Liver (tissue), 3 donors: ENCODE measurements around the gene CIBAR2.

Source experiments
- ATF3 ChIP-seq: IDR thresholded peaks from 2 replicates; pipeline ENCODE4 v1.6.1; 2016; ENCODE audit warnings: antibody characterized with exemption
- CTCF ChIP-seq: fragments of 150-350 bp; IDR thresholded peaks from 2 replicates; pipeline ENCODE4 v1.5.1; 2017; ENCODE audit warnings: improper control_type of control experiment, low read depth, low read length; ENCODE audit not compliant: missing input control
- EGR1 ChIP-seq, 2 donors: IDR thresholded peaks; 2 replicates each; pipeline ENCODE4 v1.6.1; 2016 to 2018; ENCODE audit warnings: antibody characterized with exemption in 2 of 2, low read depth in 2 of 2
- FOXA1 ChIP-seq: IDR thresholded peaks from 2 replicates; pipeline ENCODE4 v1.6.1; 2016; ENCODE audit warnings: antibody characterized with exemption
- HNF4A ChIP-seq, 2 donors: conservative IDR thresholded peaks; 2 replicates each; pipeline ENCODE4 v1.6.1; 2016; ENCODE audit warnings: antibody characterized with exemption in 2 of 2, mild to moderate bottlenecking in 2 of 2
- HNF4G ChIP-seq: IDR thresholded peaks from 2 replicates; pipeline ENCODE4 v1.6.1; 2016; ENCODE audit warnings: antibody characterized with exemption
- JUND ChIP-seq, 2 donors: IDR thresholded peaks; 2 replicates each; pipeline ENCODE4 v1.6.1; 2016; ENCODE audit warnings: antibody characterized with exemption in 2 of 2
- MAX ChIP-seq: IDR thresholded peaks from 2 replicates; pipeline ENCODE4 v1.6.1; 2016; ENCODE audit warnings: antibody characterized with exemption
- RAD21 ChIP-seq, 2 donors: IDR thresholded peaks; 2 replicates each; pipeline ENCODE4 v1.6.1; 2016; ENCODE audit warnings: antibody characterized with exemption in 2 of 2, mild to moderate bottlenecking in 2 of 2
- RXRA ChIP-seq, 2 donors: IDR thresholded peaks; 2 replicates each; pipeline ENCODE4 v1.6.1; 2017 to 2018; ENCODE audit warnings: antibody characterized with exemption in 2 of 2, mild to moderate bottlenecking in 1 of 2
- YY1 ChIP-seq: IDR thresholded peaks from 2 replicates; pipeline ENCODE4 v1.6.1; 2016; ENCODE audit warnings: antibody characterized with exemption, mild to moderate bottlenecking
- ZBTB33 ChIP-seq: IDR thresholded peaks from 2 replicates; pipeline ENCODE4 v1.6.1; 2016; ENCODE audit warnings: antibody characterized with exemption
- donor health status: healthy.
- donor health status: healthy.

GRCh38 chr16:85158743-85159178, 46.5 kb upstream of the CIBAR2 start:
- TF ChIP-seq MAX (no peak), YY1 (no peak), CTCF (no peak), RXRA (IDR thresholded peaks at IDR 0.05) (no peak), RAD21 (IDR thresholded peaks at IDR 0.05) (no peak), ZBTB33 (no peak), FOXA1 (no peak), HNF4A (conservative IDR thresholded peaks at IDR 0.05) (no peak), EGR1 (IDR thresholded peaks at IDR 0.05; ENCODE audit: low read depth in 2 of 2) (no peak), JUND (IDR thresholded peaks at IDR 0.05) (no peak), HNF4G (no peak), ATF3 (no peak)
